Heart left ventricle (tissue), 13 donors: ENCODE data around the gene TDP2.

Experiments
- CTCF ChIP-seq, 12 donors: fragments of 200-600 bp; sonication (generic) in 4 of 12; IDR thresholded peaks; one replicate each; pipeline versions ENCODE4 v1.5.0 to v1.8.0; 2018 to 2022; ENCODE audit warnings: antibody characterized with exemption in 12 of 12, mild to moderate bottlenecking in 5 of 12
- POLR2A ChIP-seq, 2 donors: fragments of 450-650 bp; IDR thresholded peaks; one replicate each; pipeline ENCODE4 v1.6.1; 2017; ENCODE audit warnings: antibody characterized with exemption in 2 of 2, mild to moderate bottlenecking in 2 of 2, moderate library complexity in 2 of 2
- donor health status: ischemic (EF 13 %, LVEDD 7.1; RV severe dilation, severe dysfunction).
- donor health status: DM: no; HTN: yes; CAD: no.
- donor health status: DM: no; HTN: no; CAD: no.
- donor health status: ischemic (EF 25% LVEDD 6.9; RV normal size, moderate dysfunction).
- donor health status: ischemic (EF 25% LVEDD 5.7; RV mildly dilated, moderate dysfunction).
- donor health status: ischemic (EF 35%, LVEDD 5.7; RV mildly dilated, moderate dysfunction).
- donor health status: nonischemic (EF 11% LVEDD 7.7; RV severe dilation, severe dysfunction).
- donor health status: DM: yes; HTN: yes; CAD: no.
- donor health status: PGD.
- donor health status: ischemic (EF 29% LVEDD 5.4; RV normal size, mild dysfunction).
- donor health status: nonischemic (EF 23%, LVEDD 6.1; RV moderate dilation, normal function).

GRCh38 chr6:24667378-24667803 lies 692 bp upstream of the TDP2 start:
- no peak for TF ChIP-seq CTCF (IDR thresholded peaks at IDR 0.05)
- TF ChIP-seq POLR2A (IDR thresholded peaks at IDR 0.05): no peak
